ENCODE measurements around the gene ALDOA. TPM values are rescaled to one million over a fixed set of nuclear protein-coding genes. Genes with fewer than 3 reads are reported as not detected.

Gene ALDOA
- total RNA-seq, 4 donors from 2014 or later, result 836 to 988 (median 910) TPM

DNA sequence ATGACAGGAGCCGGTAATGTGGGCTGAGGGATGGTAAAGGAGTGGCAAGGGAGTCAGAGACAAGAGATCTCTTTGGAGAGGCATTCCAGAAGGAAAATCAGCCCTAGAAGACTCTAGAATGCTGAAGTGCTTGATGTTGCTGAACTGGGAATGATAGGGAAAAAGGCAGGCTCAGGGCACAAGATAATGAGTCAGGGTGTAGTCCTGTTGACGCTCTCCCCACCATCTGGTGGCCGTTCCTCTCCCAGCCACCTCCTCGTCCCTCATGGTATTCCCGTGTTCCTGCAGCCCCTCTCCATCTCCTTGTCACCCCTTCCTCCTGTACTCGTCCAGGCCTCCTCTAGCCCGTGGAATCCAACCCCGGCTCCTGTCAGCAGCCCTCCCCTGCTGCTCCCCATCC, 11.1 kb upstream of the ALDOA start:
- TF ChIP-seq, protein P1, sequence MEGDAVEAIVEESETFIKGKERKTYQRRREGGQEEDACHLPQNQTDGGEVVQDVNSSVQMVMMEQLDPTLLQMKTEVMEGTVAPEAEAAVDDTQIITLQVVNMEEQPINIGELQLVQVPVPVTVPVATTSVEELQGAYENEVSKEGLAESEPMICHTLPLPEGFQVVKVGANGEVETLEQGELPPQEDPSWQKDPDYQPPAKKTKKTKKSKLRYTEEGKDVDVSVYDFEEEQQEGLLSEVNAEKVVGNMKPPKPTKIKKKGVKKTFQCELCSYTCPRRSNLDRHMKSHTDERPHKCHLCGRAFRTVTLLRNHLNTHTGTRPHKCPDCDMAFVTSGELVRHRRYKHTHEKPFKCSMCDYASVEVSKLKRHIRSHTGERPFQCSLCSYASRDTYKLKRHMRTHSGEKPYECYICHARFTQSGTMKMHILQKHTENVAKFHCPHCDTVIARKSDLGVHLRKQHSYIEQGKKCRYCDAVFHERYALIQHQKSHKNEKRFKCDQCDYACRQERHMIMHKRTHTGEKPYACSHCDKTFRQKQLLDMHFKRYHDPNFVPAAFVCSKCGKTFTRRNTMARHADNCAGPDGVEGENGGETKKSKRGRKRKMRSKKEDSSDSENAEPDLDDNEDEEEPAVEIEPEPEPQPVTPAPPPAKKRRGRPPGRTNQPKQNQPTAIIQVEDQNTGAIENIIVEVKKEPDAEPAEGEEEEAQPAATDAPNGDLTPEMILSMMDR (IDR thresholded peaks at IDR 0.05), result no peak
- no peak for TF ChIP-seq POLR2A (IDR thresholded peaks at IDR 0.05)
- intact Hi-C loops (cut with DNase I; ENCODE audit: low total_unique reads), result no loop called here
- H3K4me3 ChIP-seq (ENCODE audit: low read depth, poor library complexity, severe bottlenecking), result no peak overlapping the region
- DNase-seq (ENCODE audit: low spot score in 2 of 2), result no peak
- WGBS, 2 donors, result 76 to 80% methylated on average over 8 of the region's 8 CpGs

DNA sequence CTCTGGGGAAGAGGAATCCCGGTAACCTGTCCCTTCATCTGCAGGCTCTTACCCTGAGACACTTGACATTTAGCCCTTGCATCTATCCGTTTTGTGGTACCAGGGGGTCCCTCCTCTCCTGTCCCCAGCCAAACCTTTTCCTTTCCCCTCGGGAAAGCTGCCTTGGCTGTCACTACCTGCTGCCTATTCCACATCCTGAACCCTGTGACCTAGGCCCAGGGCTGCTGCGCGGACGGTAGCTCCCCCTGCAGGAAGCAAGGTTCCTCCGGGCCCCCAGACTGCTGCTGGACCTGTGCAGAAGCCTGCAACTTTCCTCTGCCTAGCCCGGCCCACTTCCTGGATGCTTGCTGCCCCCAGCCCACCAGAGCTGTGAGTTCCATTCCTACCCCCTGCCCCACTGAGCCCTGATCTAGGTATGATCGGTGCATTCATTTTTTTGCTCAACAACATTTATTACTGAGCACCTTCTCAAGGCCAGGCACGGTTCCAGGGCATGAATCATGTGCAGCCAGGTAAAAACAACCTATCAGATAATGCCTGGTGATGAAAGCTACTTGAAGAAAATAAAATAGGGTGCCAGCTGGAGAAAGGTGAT, 10.5 kb upstream of the ALDOA start:
- WGBS, 2 donors, result 32 to 40% methylated on average over 10 of the region's 10 CpGs
- no peak for DNase-seq (ENCODE audit: low spot score in 2 of 2)
- no peak overlapping the region for H3K4me3 ChIP-seq (ENCODE audit: low read depth, poor library complexity, severe bottlenecking)
- intact Hi-C loops (cut with DNase I; ENCODE audit: low total_unique reads), result no loop called here
- TF ChIP-seq, protein P1 (IDR thresholded peaks at IDR 0.05), result no peak
- no peak for TF ChIP-seq POLR2A (IDR thresholded peaks at IDR 0.05)

DNA sequence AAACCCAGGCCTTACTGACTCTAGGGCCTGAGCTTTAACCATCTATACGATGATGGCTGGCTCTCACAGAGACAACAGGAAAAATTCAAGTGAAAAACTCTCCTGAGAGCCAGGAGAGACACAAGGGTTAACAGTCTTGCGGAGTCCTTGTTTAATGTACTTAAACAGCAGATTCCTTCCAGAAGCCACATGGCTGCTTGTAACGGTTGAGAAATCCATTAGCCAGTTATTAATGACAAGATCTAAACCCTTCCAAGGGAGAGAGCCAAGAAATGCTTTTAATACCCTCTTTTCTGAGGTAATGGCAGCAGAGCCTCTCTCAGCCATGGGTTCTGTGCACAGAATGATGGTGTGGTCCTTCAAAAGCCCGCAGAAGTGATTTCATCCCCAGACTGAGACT, 5.2 kb upstream of the ALDOA start:
- intact Hi-C loops (cut with DNase I; ENCODE audit: low total_unique reads), result loop anchor here (5.0 kb wide), 1 partner anchor 98 kb away; the partner anchor contains the start of gene TMEM219
- no peak for TF ChIP-seq POLR2A (IDR thresholded peaks at IDR 0.05)
- TF ChIP-seq, protein P1 (IDR thresholded peaks at IDR 0.05), result no peak
- DNase-seq (ENCODE audit: low spot score in 2 of 2), result no peak
- 74 to 81% methylated on average over 4 of the region's 4 CpGs for WGBS, 2 donors
- H3K4me3 ChIP-seq (ENCODE audit: low read depth, poor library complexity, severe bottlenecking), result no peak overlapping the region

DNA sequence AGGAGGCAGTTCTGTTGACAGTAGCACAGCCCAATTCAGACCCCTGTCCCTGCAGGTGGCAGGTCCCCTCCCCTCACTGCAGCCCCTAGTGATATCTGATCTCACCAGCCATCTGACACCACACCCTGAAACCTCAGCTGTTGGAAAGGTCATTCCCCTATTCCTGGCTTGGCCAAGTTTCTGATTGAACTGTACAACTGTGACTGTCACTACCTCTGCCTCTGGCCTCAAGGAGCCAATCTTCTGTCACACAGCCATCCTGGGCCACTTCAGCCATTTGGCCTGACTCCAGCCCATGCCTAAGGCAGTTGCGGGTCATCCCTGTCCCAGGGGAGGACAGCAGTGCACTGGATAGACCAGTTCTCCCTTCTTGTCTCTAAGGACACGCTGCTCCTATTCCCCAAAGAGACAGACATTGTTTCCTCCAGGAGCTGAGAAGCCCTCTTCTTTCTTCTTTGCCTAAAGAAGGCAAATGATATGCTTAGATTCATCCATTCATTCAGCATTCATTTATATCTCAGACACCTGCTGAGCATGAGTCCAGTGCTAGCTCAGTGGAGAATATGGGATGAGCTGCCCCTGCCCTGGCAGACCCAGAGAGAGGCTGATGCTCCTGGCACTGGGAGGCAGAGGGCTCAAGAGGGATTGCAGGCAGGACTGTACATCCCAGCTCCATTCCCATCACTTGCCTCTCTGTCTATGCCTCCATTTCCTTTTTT, 4.6 kb upstream of the ALDOA start:
- WGBS, 2 donors, result 60 to 61% methylated on average over 2 of the region's 2 CpGs
- intact Hi-C loops (cut with DNase I; ENCODE audit: low total_unique reads), result loop anchor here (5.0 kb wide), 1 partner anchor 99 kb away; the partner anchor contains the start of gene TMEM219
- no peak for DNase-seq (ENCODE audit: low spot score in 2 of 2)
- no peak overlapping the region for H3K4me3 ChIP-seq (ENCODE audit: low read depth, poor library complexity, severe bottlenecking)
- TF ChIP-seq, protein P1 (IDR thresholded peaks at IDR 0.05), result no peak
- no peak for TF ChIP-seq POLR2A (IDR thresholded peaks at IDR 0.05)

DNA sequence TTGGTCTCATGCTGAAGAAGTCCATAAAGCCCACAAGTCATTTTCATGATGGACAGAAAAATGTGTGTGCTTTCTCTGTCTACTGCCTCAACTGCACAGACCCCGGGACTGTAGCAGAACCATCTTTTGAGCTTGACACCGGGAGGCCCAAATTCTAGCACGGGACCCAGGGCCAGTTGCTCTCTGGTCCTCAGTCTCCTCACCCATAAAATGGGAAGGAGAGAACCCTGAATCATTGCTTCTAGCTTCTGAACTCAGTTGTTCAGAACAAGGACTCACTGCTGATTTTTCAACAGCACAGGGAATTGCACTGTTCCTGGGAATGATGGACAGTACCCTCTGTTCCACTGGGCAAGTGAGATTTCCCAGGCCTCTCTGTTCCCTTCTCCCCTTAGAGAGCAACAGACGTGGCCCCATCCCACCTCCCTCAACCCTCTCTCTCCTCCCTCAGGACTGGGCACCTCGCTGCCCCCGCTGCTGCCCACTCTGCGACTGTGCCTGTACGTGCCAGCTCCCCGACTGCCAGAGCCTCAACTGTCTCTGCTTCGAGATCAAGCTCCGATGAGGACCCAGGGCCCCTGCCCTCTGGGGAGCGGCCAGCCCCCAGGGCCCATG, 2.2 kb upstream of the ALDOA start:
- 59 to 63% methylated on average over 12 of the region's 12 CpGs for WGBS, 2 donors
- no peak for TF ChIP-seq POLR2A (IDR thresholded peaks at IDR 0.05)
- TF ChIP-seq, protein P1 (IDR thresholded peaks at IDR 0.05), result no peak
- no peak overlapping the region for H3K4me3 ChIP-seq (ENCODE audit: low read depth, poor library complexity, severe bottlenecking)
- no peak for DNase-seq (ENCODE audit: low spot score in 2 of 2)
- intact Hi-C loops (cut with DNase I; ENCODE audit: low total_unique reads), result loop anchor here (5.0 kb wide), 1 partner anchor 101 kb away; the partner anchor contains the start of gene TMEM219
